ENCODE results near the gene UBE2M. TPM values are rescaled to one million over a fixed set of nuclear protein-coding genes. Genes with fewer than 3 reads are reported as not detected.

The UBE2M gene
- total and polyA plus RNA-seq, 8 donors, result 22.0 to 33.0 (median 25.3) TPM

DNA sequence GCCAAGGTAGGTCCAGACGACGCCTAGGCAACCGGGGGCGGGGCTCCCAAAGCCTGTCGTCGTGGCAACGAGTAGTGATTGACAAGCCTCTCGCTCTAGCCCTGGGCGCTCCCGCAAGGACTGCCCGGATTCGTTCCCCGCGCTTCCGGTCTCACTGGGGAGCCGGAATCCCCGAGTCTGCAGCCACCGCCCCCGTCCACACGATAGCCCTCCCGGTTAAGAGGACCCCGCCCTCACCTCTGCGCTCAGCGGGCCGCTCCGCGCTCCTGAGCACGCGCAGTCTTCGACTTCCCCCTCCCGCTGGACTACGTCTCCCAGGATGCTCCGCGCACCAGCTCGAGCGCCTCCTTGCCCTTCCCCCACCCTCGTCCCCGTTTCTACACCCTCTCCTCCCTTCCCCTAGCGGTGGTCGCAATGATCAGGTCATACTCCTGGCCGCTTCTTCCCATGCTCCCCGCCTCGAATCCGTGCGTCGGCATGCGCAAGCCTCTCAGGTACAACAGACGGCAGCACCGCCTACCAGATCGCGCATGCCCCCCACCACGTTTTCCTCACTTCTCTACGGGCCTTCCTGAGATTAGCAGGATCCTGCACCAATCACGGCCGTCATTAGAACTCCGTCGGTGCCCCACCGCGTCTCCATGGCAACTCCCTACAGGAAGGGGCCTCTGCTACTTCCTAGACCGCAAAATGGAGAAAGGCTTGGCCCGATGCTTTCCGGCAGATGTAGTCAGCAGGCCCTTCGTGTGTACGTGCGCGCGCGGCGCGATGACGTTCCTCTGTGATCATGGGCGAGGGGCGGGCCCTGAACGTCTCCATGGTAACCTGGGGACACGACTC lies 14.6 kb upstream of the UBE2M start, which contains the start of gene MZF1:
MZF1 (minus strand) TSS at position 518 of the 840 bp plus-strand sequence. CDS start 1,946 bp downstream, outside the sequence.
- intact Hi-C loops (cut with DNase I), result no loop called here
- WGBS, 2 donors, result 0% methylated on average over 75 of the region's 75 CpGs
- peak; percentile 96 to 100 (median 100) for DNase-seq
- Histone ChIP-seq H3K9me3 (no peaks in the 10 kb centered on the region), H3K4me3 (peak within 1 kb of the TSS; percentile 48 to 62 (median 57)), H3K27me3 (no peaks in the 10 kb centered on the region), H3K4me1 (peaks cover 0 to 20% (median 4%) of the 10 kb centered on the region in 3 donors), H3K36me3 (no peaks in the 10 kb centered on the region), H3K27ac (peak within 1 kb of the TSS; percentile 94 to 98 (median 96))
- peak; percentile 95 for FAIRE-seq
- TF ChIP-seq, protein P1, sequence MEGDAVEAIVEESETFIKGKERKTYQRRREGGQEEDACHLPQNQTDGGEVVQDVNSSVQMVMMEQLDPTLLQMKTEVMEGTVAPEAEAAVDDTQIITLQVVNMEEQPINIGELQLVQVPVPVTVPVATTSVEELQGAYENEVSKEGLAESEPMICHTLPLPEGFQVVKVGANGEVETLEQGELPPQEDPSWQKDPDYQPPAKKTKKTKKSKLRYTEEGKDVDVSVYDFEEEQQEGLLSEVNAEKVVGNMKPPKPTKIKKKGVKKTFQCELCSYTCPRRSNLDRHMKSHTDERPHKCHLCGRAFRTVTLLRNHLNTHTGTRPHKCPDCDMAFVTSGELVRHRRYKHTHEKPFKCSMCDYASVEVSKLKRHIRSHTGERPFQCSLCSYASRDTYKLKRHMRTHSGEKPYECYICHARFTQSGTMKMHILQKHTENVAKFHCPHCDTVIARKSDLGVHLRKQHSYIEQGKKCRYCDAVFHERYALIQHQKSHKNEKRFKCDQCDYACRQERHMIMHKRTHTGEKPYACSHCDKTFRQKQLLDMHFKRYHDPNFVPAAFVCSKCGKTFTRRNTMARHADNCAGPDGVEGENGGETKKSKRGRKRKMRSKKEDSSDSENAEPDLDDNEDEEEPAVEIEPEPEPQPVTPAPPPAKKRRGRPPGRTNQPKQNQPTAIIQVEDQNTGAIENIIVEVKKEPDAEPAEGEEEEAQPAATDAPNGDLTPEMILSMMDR (IDR thresholded peaks at IDR 0.05), result no peak
- peak; percentile 72 to 81 (median 77) for ATAC-seq

DNA sequence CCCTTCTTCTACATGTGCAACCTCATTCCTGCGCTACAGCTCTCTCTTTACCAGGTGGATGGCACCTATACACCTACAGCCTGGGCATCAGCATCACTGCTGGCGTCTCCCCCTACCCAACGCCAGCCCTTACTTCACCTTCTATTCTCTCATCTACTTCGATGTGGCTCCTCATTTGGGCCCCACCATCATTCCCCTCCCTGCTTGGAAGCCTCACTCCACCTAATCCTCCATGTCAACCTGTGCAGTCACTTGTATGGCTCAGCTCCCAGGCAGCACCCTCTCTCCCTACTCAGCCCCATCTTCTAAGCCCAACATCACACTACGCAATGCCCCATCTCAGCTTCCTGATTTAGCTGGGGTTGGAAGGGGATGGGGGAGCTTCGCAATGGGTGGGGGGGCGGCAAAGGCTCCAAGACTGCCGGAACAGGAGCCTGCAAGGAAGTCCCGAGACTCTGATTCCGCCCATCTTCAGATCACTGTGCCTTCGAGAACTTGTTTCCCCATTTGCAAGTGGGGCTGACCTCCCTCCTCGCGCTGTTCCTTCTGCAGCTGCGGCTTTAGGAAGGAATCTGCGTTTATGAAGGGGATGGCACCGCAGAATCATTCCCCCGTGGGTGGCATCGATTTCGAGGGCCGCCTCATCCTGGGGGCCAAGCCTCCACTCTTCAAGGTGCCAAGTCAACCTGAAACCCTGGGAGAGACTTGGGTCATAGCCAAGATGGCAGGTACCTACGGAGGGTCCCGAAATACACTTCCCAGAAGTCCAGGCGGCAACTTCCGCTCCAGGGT lies 13.8 kb upstream of the UBE2M start:
- no peaks in the 10 kb centered on the region for H3K27me3 ChIP-seq
- H3K36me3 ChIP-seq, result no peaks in the 10 kb centered on the region
- FAIRE-seq (no peak), DNase-seq (peak in 2 of 6 donors; percentile 20 to 48), ATAC-seq (no peak)
- WGBS, 2 donors, result 42 to 46% methylated on average over 24 of the region's 24 CpGs
- no peaks in the 10 kb centered on the region for H3K9me3 ChIP-seq
- intact Hi-C loops (cut with DNase I), result no loop called here
- TF ChIP-seq, protein P1 (IDR thresholded peaks at IDR 0.05), result no peak
- H3K4me1 ChIP-seq, result peaks cover 0 to 20% (median 4%) of the 10 kb centered on the region in 3 donors
- H3K27ac ChIP-seq, result peak overlapping the region; percentile 94 to 98 (median 96)
- peak overlapping the region; percentile 48 to 62 (median 57) for H3K4me3 ChIP-seq

DNA sequence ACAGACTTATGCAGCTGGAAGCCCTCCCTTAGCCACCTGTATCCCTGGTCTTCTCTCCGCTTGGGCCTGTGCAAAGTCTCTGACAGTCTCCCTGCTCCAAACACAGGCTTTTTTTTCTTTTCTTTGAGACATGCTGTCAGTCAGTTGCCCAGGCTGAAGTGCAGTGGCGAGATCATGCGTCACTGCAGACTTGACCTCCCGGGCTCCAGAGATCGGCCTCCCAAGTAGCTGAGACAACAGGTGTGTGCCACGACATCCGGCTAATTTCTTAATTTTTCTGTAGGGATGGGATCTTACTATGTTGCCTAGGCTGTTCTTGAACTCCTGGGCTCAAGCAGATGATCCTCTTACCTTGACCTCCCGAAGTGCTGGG lies 13.2 kb upstream of the UBE2M start:
- Histone ChIP-seq H3K9me3 (no peaks in the 10 kb centered on the region), H3K27ac (no peak overlapping the region), H3K4me1 (peaks cover 0 to 14% (median 4%) of the 10 kb centered on the region in 3 donors), H3K27me3 (no peaks in the 10 kb centered on the region), H3K4me3 (no peak overlapping the region), H3K36me3 (no peaks in the 10 kb centered on the region)
- 92 to 96% methylated on average over 8 of the region's 8 CpGs for WGBS, 2 donors
- no peak for FAIRE-seq
- TF ChIP-seq, protein P1 (IDR thresholded peaks at IDR 0.05), result no peak
- intact Hi-C loops (cut with DNase I), result no loop called here
- peak in 4 of 6 donors; percentile 9 to 25 (median 25) for DNase-seq
- no peak for ATAC-seq

GRCh38 chr19:58570770-58571574 lies 12.6 kb upstream of the UBE2M start:
- no peak overlapping the region for H3K4me3 ChIP-seq
- no peak for ATAC-seq
- 89 to 93% methylated on average over 24 to 25 of the region's 25 CpGs for WGBS, 2 donors
- no peak for FAIRE-seq
- no peak overlapping the region for H3K27ac ChIP-seq
- no peaks in the 10 kb centered on the region for H3K9me3 ChIP-seq
- no peaks in the 10 kb centered on the region for H3K27me3 ChIP-seq
- DNase-seq, result peak; percentile 13 to 79 (median 44)
- H3K4me1 ChIP-seq, result peaks cover 0 to 14% (median 4%) of the 10 kb centered on the region in 3 donors
- no peaks in the 10 kb centered on the region for H3K36me3 ChIP-seq
- TF ChIP-seq, protein P1 (IDR thresholded peaks at IDR 0.05), result no peak
- intact Hi-C loops (cut with DNase I), result no loop called here
